ENCODE measurements around the gene SLC35F3. TPM values are rescaled to one million over a fixed set of nuclear protein-coding genes. Genes with fewer than 3 reads are reported as not detected.
"Not testable (repeated sequence)": the region's sequence is repeated elsewhere in the genome, so short reads cannot be mapped to it uniquely, and the experiment has no call there.

The SLC35F3 gene
- total RNA-seq, 8 experiments from 2014 or later: 0.46 to 2.1 (median 0.71) TPM; not detected in 3

DNA sequence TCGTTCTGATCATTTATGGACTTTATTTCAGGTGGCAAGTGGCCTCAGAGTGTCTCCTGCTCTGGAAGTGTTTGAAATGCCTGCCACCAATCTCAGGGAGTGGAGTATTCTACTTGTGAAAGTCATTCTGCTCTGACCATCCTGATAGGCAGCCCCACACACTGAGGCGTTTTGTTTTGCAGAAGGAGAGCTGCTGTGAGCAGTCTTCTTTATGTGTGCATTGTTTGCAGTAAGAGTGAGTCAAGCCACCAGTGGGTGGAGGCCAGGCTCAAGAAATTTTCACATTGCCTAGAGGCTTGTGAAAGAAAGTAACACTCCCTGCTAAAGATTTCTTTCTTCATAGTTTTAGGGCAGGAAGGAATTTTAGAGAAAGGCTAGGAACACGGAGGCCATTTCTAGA is 204.4 kb downstream of the SLC35F3 start:
- Histone ChIP-seq H3K27ac (no peak overlapping the region), H3K4me1 (replicated peaks in 1 of 2) (no peaks in the 10 kb centered on the region), H3K4me3 (no peak overlapping the region)
- peak in 3 of 8 experiments; percentile 34 to 98 (median 98) for ATAC-seq (replicated peaks in 6 of 8)
- in situ Hi-C loops (cut with MboI; ENCODE audit: low pct_unique_long_range_greater_than_20kb in 2 of 9, low sequenced_read_pairs in 9 of 9, unreplicated experiment in 9 of 9): loop anchor here in 4 of 9 experiments (25.0 kb wide), 4 partner anchors 203 to 978 kb away; no protein-coding TSS in a partner anchor
- 0 to 100% (median 72%) methylated on average over 1 to 3 of the region's 3 CpGs; no CpG with 5 or more reads in 3 of the 10 experiments for WGBS, 10 experiments

DNA sequence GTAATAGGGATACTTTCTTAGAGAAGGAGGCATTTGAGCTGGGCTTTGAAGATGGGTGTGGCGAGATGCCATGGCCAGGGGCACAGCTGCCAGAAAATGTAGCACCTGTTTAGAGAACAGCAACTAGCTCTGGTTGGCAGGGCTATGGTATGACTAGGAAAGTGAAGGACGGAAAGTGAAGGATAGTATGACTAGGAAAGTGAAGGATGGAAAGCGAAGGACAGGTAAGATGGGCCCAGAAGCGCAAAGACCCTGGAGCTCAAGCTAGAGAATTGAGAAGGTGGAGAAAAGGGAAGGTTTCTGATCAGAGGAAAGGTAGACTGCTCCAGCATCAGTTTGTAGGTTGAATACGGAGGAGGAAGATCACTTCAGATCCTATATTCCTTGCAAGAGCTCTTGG is 205.4 kb downstream of the SLC35F3 start:
- Histone ChIP-seq H3K4me3 (no peak overlapping the region), H3K27ac (no peak overlapping the region), H3K4me1 (replicated peaks in 1 of 2) (peaks cover 2% of the 10 kb centered on the region in 2 donors)
- ATAC-seq (replicated peaks in 6 of 8): no peak
- in situ Hi-C loops (cut with MboI; ENCODE audit: low pct_unique_long_range_greater_than_20kb in 2 of 9, low sequenced_read_pairs in 9 of 9, unreplicated experiment in 9 of 9): loop anchor here in 4 of 9 experiments (25.0 kb wide), 4 partner anchors 202 to 977 kb away; no protein-coding TSS in a partner anchor
- WGBS, 10 experiments: 28 to 98% (median 77%) methylated on average over 3 to 5 of the region's 5 CpGs; no CpG with 5 or more reads in 2 of the 10 experiments

DNA sequence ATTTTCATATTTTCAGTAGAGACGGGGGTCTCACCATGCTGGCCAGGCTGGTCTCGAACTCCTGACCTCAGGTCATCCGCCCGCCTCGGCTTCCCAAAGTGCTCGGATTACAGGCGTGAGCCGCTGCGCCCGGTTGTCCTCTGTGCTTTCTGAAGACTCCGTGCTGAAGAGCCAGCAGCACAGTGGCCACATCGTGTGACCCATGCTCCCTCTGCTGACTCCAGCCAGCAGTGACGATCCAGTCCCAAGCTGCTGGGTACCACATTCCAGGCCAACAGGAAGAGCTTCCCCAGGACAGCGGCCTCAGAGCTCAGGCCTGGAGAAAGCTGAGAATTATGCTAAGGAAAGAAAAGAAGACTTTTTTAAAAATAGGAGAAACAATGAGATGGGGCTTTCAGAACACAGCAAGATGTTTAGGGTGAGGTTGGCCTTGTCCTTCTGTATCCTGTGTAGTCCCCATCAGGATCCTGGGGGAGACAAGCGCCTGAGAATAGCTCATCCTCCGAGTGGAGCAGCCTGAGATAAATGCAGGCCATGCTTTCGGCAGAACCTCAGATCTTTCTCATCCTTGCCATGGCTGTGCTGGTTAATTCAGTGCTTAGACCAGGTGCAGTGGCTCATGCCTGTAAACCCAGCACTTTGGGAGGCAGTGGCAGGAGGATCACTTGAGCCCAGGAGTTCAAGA is 207.1 kb downstream of the SLC35F3 start:
- in situ Hi-C loops (cut with MboI; ENCODE audit: low pct_unique_long_range_greater_than_20kb in 2 of 9, low sequenced_read_pairs in 9 of 9, unreplicated experiment in 9 of 9): loop anchor here in 4 of 9 experiments (25.0 kb wide), 4 partner anchors 201 to 976 kb away; no protein-coding TSS in a partner anchor
- Histone ChIP-seq H3K27ac (no peak overlapping the region), H3K4me3 (no peak overlapping the region), H3K4me1 (replicated peaks in 1 of 2) (peaks cover 5 to 7% of the 10 kb centered on the region in 2 donors)
- ATAC-seq (replicated peaks in 6 of 8): peak; percentile 31 to 89 (median 78)
- 44 to 72% (median 53%) methylated on average over 2 to 15 of the region's 17 CpGs; no CpG with 5 or more reads in 2 of the 10 experiments for WGBS, 10 experiments

DNA sequence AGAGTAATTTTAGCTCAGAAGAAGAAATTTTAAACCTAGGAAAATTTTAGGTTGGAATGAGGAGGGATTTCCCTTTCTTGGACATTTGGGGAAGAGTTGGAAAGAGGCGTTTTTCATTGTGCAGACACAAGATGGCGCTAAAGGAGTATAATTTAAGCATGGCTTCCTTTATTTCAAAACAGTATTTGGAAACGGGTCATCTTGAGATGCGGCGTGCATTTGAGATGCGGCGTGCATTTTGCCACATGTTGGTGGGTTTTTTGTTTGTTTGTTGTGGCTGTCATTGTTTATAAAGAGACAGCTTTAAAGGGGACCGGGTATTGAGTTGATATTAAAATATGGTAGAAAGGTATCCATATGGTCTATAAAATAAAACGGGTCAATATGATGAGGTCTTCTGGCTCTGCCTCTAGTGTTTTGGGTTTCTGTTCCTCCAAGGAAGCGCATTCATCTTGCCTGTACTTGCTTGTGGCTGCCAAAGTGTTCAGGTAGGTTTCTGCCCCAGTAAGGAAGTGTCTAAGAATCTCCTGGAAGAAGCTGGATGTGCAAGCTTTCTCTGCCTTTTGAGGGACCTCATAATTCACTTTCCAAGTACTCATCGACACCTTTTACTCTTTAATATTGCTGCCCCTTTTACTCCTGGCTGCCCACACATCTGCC is 210.3 kb downstream of the SLC35F3 start:
- in situ Hi-C loops (cut with MboI; ENCODE audit: low pct_unique_long_range_greater_than_20kb in 2 of 9, low sequenced_read_pairs in 9 of 9, unreplicated experiment in 9 of 9): loop anchor here in 4 of 9 experiments (25.0 kb wide), 4 partner anchors 198 to 973 kb away; no protein-coding TSS in a partner anchor
- peak; percentile 38 to 76 (median 54) for ATAC-seq (replicated peaks in 6 of 8)

DNA sequence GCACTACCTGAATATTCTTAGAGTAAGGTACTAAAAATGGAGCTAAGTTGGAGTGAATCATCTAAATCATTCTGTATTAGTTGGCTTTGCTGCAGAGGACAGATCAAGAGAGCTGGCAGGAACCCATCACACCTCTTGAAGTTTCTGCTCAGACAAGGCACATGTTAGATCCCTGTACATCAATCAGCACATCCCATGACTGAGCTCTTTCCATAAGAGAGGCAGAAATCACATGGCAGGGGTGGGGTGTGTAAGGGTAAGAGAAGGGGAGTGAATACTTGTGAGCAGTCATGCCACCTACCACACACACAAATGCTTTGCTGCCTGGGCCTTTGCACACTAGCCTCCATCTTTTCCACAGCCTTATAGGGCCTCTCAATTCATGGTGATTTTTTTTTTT is 214.4 kb downstream of the SLC35F3 start:
- Histone ChIP-seq H3K4me3 (no peak overlapping the region), H3K4me1 (replicated peaks in 1 of 2) (peaks cover 5 to 7% of the 10 kb centered on the region in 2 donors), H3K27ac (no peak overlapping the region)
- in situ Hi-C loops (cut with MboI; ENCODE audit: low pct_unique_long_range_greater_than_20kb in 2 of 9, low sequenced_read_pairs in 9 of 9, unreplicated experiment in 9 of 9): loop anchor here in 4 of 9 experiments (25.0 kb wide), 4 partner anchors 193 to 968 kb away; no protein-coding TSS in a partner anchor
- ATAC-seq (replicated peaks in 6 of 8): peak in 1 of 8 experiments; percentile 41

More for the DNA sequence above, 210.3 kb downstream of the SLC35F3 start:
- peaks cover 5 to 7% of the 10 kb centered on the region in 2 donors for H3K4me1 ChIP-seq (replicated peaks in 1 of 2)
- WGBS, 10 experiments: 0 to 42% (median 5%) methylated on average over 1 to 11 of the region's 11 CpGs
- H3K4me3 ChIP-seq: no peak overlapping the region
- no peak overlapping the region for H3K27ac ChIP-seq

DNA sequence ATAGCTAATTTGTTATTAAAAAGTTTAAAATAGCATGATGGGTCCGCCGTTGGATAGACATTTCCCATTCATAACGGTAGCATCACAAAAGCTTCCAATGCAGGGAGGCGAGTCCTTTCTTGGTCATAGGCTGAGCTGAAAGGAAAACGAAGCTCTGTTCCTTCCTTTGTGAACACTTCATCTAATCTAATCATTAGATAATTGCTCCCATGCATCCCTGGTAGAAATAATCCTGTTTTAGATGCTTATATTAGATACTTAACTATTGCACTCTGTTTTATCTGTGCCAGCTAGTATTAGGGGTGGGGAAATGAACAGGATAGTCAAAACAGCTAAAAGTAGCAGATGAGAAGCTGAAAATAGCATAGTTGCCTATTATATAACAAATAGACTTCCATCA is 215.0 kb downstream of the SLC35F3 start:
- no peak overlapping the region for H3K27ac ChIP-seq
- no peak for ATAC-seq (replicated peaks in 6 of 8)
- peaks cover 5 to 7% of the 10 kb centered on the region in 2 donors for H3K4me1 ChIP-seq (replicated peaks in 1 of 2)
- 32 to 95% (median 86%) methylated on average over 1 to 5 of the region's 5 CpGs; no CpG with 5 or more reads in 1 of the 10 experiments for whole genome bisulfite sequencing, 10 experiments
- in situ Hi-C loops (cut with MboI; ENCODE audit: low pct_unique_long_range_greater_than_20kb in 2 of 9, low sequenced_read_pairs in 9 of 9, unreplicated experiment in 9 of 9): loop anchor here in 4 of 9 experiments (25.0 kb wide), 4 partner anchors 193 to 968 kb away; no protein-coding TSS in a partner anchor
- no peak overlapping the region for H3K4me3 ChIP-seq

DNA sequence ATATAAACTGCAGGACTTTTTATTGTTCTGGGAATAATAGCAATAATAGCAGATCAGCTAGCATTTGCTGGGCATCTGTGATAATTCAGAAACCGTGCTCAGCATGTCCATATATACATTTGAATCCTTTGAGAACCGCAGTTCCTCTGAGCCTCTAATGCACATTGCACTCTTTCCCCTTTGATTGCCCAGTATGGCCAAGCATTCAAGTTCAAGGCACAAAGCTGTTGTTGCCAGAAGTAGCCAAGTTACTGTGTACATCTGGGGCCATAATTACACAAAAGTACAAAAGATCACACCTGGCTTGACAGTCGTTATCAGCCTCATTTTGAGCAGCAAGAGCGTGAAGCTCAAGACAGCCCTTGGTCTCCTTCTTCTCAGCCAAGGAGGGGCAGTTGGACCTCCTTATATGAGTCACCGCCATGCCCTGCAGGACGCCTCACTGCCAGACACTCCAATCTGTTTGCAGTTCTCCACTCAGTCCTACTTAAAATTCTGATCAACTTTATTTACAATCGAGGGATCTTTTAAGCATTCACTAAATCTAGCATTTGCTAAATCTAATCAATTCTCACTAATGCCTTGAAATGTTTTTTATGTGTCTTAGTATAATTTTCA is 216.0 kb downstream of the SLC35F3 start:
- ATAC-seq (replicated peaks in 6 of 8): no peak
- Histone ChIP-seq H3K27ac (no peak overlapping the region), H3K4me3 (no peak overlapping the region), H3K4me1 (replicated peaks in 1 of 2) (peaks cover 0 to 3% of the 10 kb centered on the region in 2 donors)
- 20 to 88% (median 65%) methylated on average over 1 to 7 of the region's 7 CpGs for WGBS, 10 experiments
- in situ Hi-C loops (cut with MboI; ENCODE audit: low pct_unique_long_range_greater_than_20kb in 2 of 9, low sequenced_read_pairs in 9 of 9, unreplicated experiment in 9 of 9): loop anchor here in 4 of 9 experiments (25.0 kb wide), 4 partner anchors 192 to 967 kb away; no protein-coding TSS in a partner anchor

DNA sequence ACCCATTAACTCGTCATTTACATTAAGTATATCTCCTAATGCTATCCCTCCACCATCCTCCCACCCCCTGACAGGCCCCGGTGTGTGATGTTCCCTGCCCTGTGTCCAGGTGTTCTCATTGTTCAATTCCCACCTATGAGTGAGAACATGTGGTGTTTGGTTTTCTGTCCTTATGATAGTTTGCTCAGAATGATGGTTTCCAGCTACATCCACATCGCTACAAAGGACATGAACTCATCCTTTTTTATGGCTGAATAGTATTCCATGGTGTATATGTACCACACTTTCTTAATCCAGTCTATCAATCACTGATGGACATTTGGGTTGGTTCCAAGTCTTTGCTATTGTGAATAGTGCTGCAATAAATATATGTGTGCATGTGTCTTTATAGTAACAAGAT is 217.2 kb downstream of the SLC35F3 start:
- 20 to 100% (median 93%) methylated on average over 1 to 2 of the region's 3 CpGs; no CpG with 5 or more reads in 5 of the 10 experiments for WGBS, 10 experiments
- H3K4me3 ChIP-seq; H3K27ac ChIP-seq; H3K4me1 ChIP-seq (replicated peaks in 1 of 2); ATAC-seq (replicated peaks in 6 of 8): not testable (repeated sequence)
- in situ Hi-C loops (cut with MboI; ENCODE audit: low pct_unique_long_range_greater_than_20kb in 2 of 9, low sequenced_read_pairs in 9 of 9, unreplicated experiment in 9 of 9): loop anchor here in 4 of 9 experiments (25.0 kb wide), 4 partner anchors 191 to 966 kb away; no protein-coding TSS in a partner anchor

DNA sequence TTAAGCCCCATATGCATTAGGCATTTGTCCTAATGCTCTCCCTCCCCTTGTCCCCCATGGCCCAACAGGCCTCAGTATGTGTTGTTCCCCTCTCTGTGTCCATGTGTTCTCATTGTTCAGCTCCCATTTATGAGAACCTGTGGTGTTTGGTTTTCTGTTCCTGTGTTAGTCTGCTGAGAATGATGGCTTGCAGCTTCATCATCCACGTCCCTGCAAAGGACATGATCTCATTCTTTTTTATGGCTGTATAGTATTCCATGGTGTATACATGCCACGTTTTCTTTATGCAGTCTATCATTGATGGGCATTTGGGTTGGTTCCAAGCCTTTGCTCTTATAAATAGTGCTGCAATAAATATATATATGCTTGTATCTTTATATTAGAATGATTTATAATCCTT is 218.1 kb downstream of the SLC35F3 start:
- WGBS, 10 experiments: 14 to 88% (median 80%) methylated on average over 1 to 2 of the region's 2 CpGs; no CpG with 5 or more reads in 3 of the 10 experiments
- not testable (repeated sequence) for H3K4me3 ChIP-seq; H3K4me1 ChIP-seq (replicated peaks in 1 of 2); ATAC-seq (replicated peaks in 6 of 8); H3K27ac ChIP-seq
- in situ Hi-C loops (cut with MboI; ENCODE audit: low pct_unique_long_range_greater_than_20kb in 2 of 9, low sequenced_read_pairs in 9 of 9, unreplicated experiment in 9 of 9): loop anchor here in 4 of 9 experiments (25.0 kb wide), 4 partner anchors 190 to 965 kb away; no protein-coding TSS in a partner anchor

DNA sequence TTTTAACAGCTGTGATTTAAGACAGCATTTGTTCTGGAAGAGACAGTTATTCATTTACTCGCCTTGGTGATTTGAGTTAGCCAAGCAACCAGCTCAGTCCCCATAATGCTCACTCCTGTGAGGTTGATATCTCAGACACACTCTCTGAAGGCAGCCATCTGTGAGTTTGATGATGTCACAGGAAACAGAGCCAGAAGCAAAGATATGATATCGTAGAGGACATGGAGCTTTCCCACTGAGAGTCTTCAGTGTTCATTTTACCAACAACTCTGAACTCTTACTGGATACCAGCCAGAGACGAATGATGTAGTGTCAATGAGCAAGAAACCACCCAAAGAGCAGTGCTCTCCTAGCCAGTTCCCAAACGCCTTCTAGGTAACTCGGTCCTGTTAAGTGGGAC is 219.4 kb downstream of the SLC35F3 start:
- WGBS, 10 experiments: 0 to 80% (median 57%) methylated on average over 1 to 5 of the region's 5 CpGs
- ATAC-seq (replicated peaks in 6 of 8): peak in 2 of 8 experiments; percentile 16 to 84
- H3K4me3 ChIP-seq: no peak overlapping the region
- H3K27ac ChIP-seq: no peak overlapping the region
- peaks cover 2 to 18% of the 10 kb centered on the region in 2 donors for H3K4me1 ChIP-seq (replicated peaks in 1 of 2)
- in situ Hi-C loops (cut with MboI; ENCODE audit: low pct_unique_long_range_greater_than_20kb in 2 of 9, low sequenced_read_pairs in 9 of 9, unreplicated experiment in 9 of 9): loop anchor here in 4 of 9 experiments (25.0 kb wide), 4 partner anchors 188 to 963 kb away; no protein-coding TSS in a partner anchor

DNA sequence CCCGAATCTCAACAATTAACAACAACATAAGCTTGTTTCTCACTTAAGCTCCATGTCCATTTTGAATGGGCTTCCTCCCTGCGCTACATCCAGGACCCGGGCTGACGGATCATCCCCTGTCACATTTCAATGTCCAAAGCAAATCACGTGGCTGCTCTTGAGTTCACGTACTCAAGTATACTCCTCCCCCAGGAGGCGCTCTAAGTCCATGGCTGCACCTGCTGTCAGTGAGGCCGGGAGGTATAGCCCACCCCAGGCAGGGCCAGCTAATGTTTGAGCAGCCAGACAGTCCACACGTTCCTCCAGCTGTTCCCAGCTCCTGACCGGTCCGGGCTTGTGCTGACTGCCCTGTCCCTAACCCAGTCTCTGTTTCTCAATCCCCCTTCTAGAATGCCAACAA is 220.8 kb downstream of the SLC35F3 start:
- in situ Hi-C loops (cut with MboI; ENCODE audit: low pct_unique_long_range_greater_than_20kb in 2 of 9, low sequenced_read_pairs in 9 of 9, unreplicated experiment in 9 of 9): loop anchor here in 2 of 9 experiments (25.0 kb wide), 2 partner anchors 187 to 962 kb away; no protein-coding TSS in a partner anchor
- peak in 7 of 8 experiments; percentile 21 to 81 (median 63) for ATAC-seq (replicated peaks in 6 of 8)

DNA sequence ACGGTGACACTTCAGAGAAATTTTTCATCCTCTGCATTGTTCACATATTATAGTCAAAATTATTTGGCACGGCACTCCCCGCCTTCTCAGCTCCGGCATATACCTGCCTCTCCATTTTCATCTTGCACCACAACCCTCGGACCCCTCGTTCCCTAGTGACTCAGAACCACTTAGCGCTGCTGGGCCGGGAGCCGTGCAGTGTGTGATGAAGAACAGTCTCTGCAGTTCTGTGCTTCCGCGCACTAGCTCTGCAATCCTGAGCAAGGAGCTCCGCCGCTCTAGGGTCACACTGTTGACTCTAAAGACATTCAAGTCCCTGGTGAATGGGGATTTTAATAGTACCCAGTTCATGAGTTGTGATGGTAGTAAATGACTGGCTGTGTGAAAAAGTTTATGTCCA is 221.2 kb downstream of the SLC35F3 start:
- in situ Hi-C loops (cut with MboI; ENCODE audit: low pct_unique_long_range_greater_than_20kb in 2 of 9, low sequenced_read_pairs in 9 of 9, unreplicated experiment in 9 of 9): loop anchor here in 2 of 9 experiments (25.0 kb wide), 2 partner anchors 187 to 962 kb away; no protein-coding TSS in a partner anchor
- 48 to 97% (median 94%) methylated on average over 2 to 11 of the region's 13 CpGs; no CpG with 5 or more reads in 1 of the 10 experiments for WGBS, 10 experiments
- H3K4me1 ChIP-seq (replicated peaks in 1 of 2): peaks cover 2 to 18% of the 10 kb centered on the region in 2 donors
- H3K4me3 ChIP-seq: no peak overlapping the region
- no peak for ATAC-seq (replicated peaks in 6 of 8)
- no peak overlapping the region for H3K27ac ChIP-seq

More for the DNA sequence above, 220.8 kb downstream of the SLC35F3 start:
- WGBS, 10 experiments: 5 to 78% (median 32%) methylated on average over 2 to 11 of the region's 11 CpGs; no CpG with 5 or more reads in 1 of the 10 experiments
- no peak overlapping the region for H3K27ac ChIP-seq
- H3K4me1 ChIP-seq (replicated peaks in 1 of 2): peaks cover 2 to 18% of the 10 kb centered on the region in 2 donors
- no peak overlapping the region for H3K4me3 ChIP-seq

Measured in motor neuron (in vitro differentiated cells).